Mammary epithelial cell (primary cell): ENCODE measurements around the gene SMG9.

Experiments
- CTCF ChIP-seq, 2 donors: IDR thresholded peaks in 1 of 2; conservative IDR thresholded peaks in 1 of 2; 2 replicates each; pipeline ENCODE4 v1.5.1; 2011 to 2012; ENCODE audit warnings: inconsistent platforms in 2 of 2, low read length in 2 of 2, mild to moderate bottlenecking in 2 of 2, control low read depth in 1 of 2, low read depth in 1 of 2; ENCODE audit not compliant: insufficient read depth in 1 of 2; ENCODE audit errors: extremely low read depth in 1 of 2
- EZH2 ChIP-seq: IDR thresholded peaks from 2 replicates; pipeline ENCODE4 v1.6.1; 2012; ENCODE audit warnings: low read length, inconsistent platforms, borderline replicate concordance

GRCh38 chr19:43715776-43716175, 39.0 kb downstream of the SMG9 start, which contains the start of gene IRGC:
- no peak for TF ChIP-seq CTCF (conservative IDR thresholded peaks at IDR 0.05 in 1 of 2, IDR thresholded peaks at IDR 0.05 in 1 of 2; ENCODE audit: extremely low read depth in 1 of 2, insufficient read depth in 1 of 2, low read depth in 1 of 2, low read length in 2 of 2)
- TF ChIP-seq EZH2: no peak
